H1 (cell line): Measurements from ENCODE around the gene RAB5A. TPM values are rescaled to one million over a fixed set of nuclear protein-coding genes. Genes with fewer than 3 reads are reported as not detected.

Source experiments
- CTCF ChIA-PET: fragments of 300-600 bp; sonication (Branson Sonifier 250); formaldehyde crosslinking; loops from one replicate; lab custom pipeline; 2021; ENCODE audit not compliant: partially characterized antibody; lab: Charles Lee
- POLR2A ChIA-PET: fragments of 300-600 bp; sonication (Branson Sonifier 250); formaldehyde crosslinking; loops from one replicate; lab custom pipeline; 2021; ENCODE audit warnings: inconsistent platforms; ENCODE audit not compliant: partially characterized antibody; lab: Charles Lee
- DNase-seq, 2 experiments: peaks; one replicate each; pipeline versions ENCODE4 v3.0.0 to v3.0.0-alpha.2; 2010 to 2022; ENCODE audit warnings: low spot score in 2 of 2, low read depth in 1 of 2, mixed read lengths in 1 of 2
- FAIRE-seq: peaks from 2 replicates; lab custom pipeline; 2011; peaks lifted over from hg19 to GRCh38; lab: Jason Lieb, UNC
- H2AFZ ChIP-seq: 2 replicates; pipeline ENCODE4 v1.8.1; 2012; ENCODE audit warnings: low read length, inconsistent platforms
- H2AK5ac ChIP-seq: 2 replicates; pipeline ENCODE4 v1.6.1; 2013; ENCODE audit warnings: low read depth, low read length
- H2BK120ac ChIP-seq: replicated peaks from 2 replicates; pipeline ENCODE3; 2013; ENCODE audit warnings: low read depth, low read length, inconsistent platforms
- H2BK12ac ChIP-seq: 2 replicates; pipeline ENCODE4 v1.6.1; 2013; ENCODE audit warnings: low read depth, low read length
- H2BK15ac ChIP-seq: 2 replicates; pipeline ENCODE4 v1.6.1; 2013; ENCODE audit warnings: low read length
- H2BK20ac ChIP-seq: 2 replicates; pipeline ENCODE4 v1.6.1; 2013; ENCODE audit warnings: low read length
- H2BK5ac ChIP-seq: 2 replicates; pipeline ENCODE4 v1.6.1; 2013; ENCODE audit warnings: low read depth, low read length
- H3K14ac ChIP-seq: 2 replicates; pipeline ENCODE4 v1.6.1; 2013; ENCODE audit warnings: inconsistent platforms; ENCODE audit not compliant: insufficient read length
- H3K18ac ChIP-seq: 2 replicates; pipeline ENCODE4 v1.6.1; 2013; ENCODE audit warnings: low read length; ENCODE audit errors: extremely low read depth
- H3K23ac ChIP-seq: 2 replicates; pipeline ENCODE4 v1.6.1; 2013; ENCODE audit warnings: inconsistent platforms; ENCODE audit not compliant: insufficient read length
- H3K23me2 ChIP-seq: 2 replicates; pipeline ENCODE4 v1.6.1; 2013; ENCODE audit warnings: low read depth, low read length
- H3K27ac ChIP-seq: 2 replicates; pipeline ENCODE4 v1.6.1; 2011; ENCODE audit warnings: low read depth, low read length, inconsistent platforms
- H3K27me3 ChIP-seq, 4 experiments: replicated peaks in 1 of 4; 1 replicate in 1 of 4; 2 replicates in 3 of 4; pipeline versions ENCODE4 v1.6.1 to v1.8.1; 2011 to 2013; ENCODE audit warnings: low read length in 3 of 4, mild to moderate bottlenecking in 3 of 4, inconsistent platforms in 2 of 4, mixed read lengths in 2 of 4, moderate library complexity in 1 of 4; ENCODE audit not compliant: control insufficient read depth in 3 of 4, insufficient read depth in 3 of 4; ENCODE audit errors: extremely low read depth in 1 of 4
- H3K36me3 ChIP-seq, 4 experiments: 2 replicates each; pipeline versions ENCODE4 v1.6.1 to v1.8.1; 2011 to 2013; ENCODE audit warnings: mild to moderate bottlenecking in 4 of 4, low read length in 3 of 4, moderate library complexity in 2 of 4, control low read depth in 1 of 4, inconsistent platforms in 1 of 4; ENCODE audit not compliant: insufficient read depth in 4 of 4, control insufficient read depth in 2 of 4
- H3K4ac ChIP-seq: replicated peaks from 2 replicates; pipeline ENCODE3; 2013; ENCODE audit warnings: low read length, low read depth, mixed read lengths, inconsistent platforms; ENCODE audit not compliant: insufficient read length
- H3K4me1 ChIP-seq, 4 experiments: replicated peaks in 1 of 4; 1 replicate in 1 of 4; 2 replicates in 3 of 4; pipeline versions ENCODE4 v1.6.1 to v1.8.1; 2011 to 2013; ENCODE audit warnings: low read length in 3 of 4, inconsistent platforms in 2 of 4, mixed read lengths in 1 of 4; ENCODE audit not compliant: insufficient read depth in 4 of 4, control insufficient read depth in 3 of 4
- H3K4me2 ChIP-seq, 2 experiments: 2 replicates each; pipeline versions ENCODE4 v1.6.1 to v1.8.1; 2011 to 2013; ENCODE audit warnings: low read depth in 2 of 2, low read length in 2 of 2, control low read depth in 1 of 2, inconsistent platforms in 1 of 2, mild to moderate bottlenecking in 1 of 2; ENCODE audit not compliant: insufficient read depth in 1 of 2
- H3K4me3 ChIP-seq, 4 experiments: fragments of 200-600, 300-600 bp in 1 of 4; sonication (generic), shearing (Covaris generic), sonication (Bioruptor Twin) in 1 of 4; 2 replicates each; pipeline versions ENCODE4 v1.5.1 to v1.8.1; 2011 to 2016; ENCODE audit warnings: low read length in 4 of 4, low read depth in 3 of 4, control low read depth in 2 of 4, inconsistent platforms in 2 of 4, mild to moderate bottlenecking in 2 of 4, mixed read lengths in 1 of 4, moderate library complexity in 1 of 4; ENCODE audit not compliant: insufficient read depth in 2 of 4; ENCODE audit errors: extremely low read depth in 1 of 4
- H3K56ac ChIP-seq: replicated peaks from 2 replicates; pipeline ENCODE3; 2013; ENCODE audit warnings: low read depth, mild to moderate bottlenecking, mixed read lengths, low read length, inconsistent platforms; ENCODE audit not compliant: insufficient read length
- H3K79me1 ChIP-seq: 2 replicates; pipeline ENCODE4 v1.6.1; 2013; ENCODE audit warnings: low read depth, low read length, control low read depth
- H3K79me2 ChIP-seq, 2 experiments: 2 replicates each; pipeline versions ENCODE4 v1.6.1 to v1.8.1; 2012 to 2013; ENCODE audit warnings: low read length in 2 of 2, mild to moderate bottlenecking in 2 of 2, inconsistent platforms in 1 of 2; ENCODE audit not compliant: insufficient read depth in 2 of 2, control insufficient read depth in 1 of 2
- H3K9ac ChIP-seq, 4 experiments: replicated peaks in 1 of 4; 1 replicate in 1 of 4; 2 replicates in 3 of 4; pipeline versions ENCODE4 v1.6.1 to v1.8.1; 2011 to 2013; ENCODE audit warnings: low read depth in 3 of 4, low read length in 3 of 4, control low read depth in 2 of 4, mild to moderate bottlenecking in 2 of 4, moderate library complexity in 2 of 4, inconsistent platforms in 1 of 4; ENCODE audit errors: extremely low read depth in 1 of 4
- H3K9me3 ChIP-seq, 2 experiments: 2 replicates each; pipeline versions ENCODE4 v1.6.1 to v1.8.1; 2012 to 2013; ENCODE audit warnings: mild to moderate bottlenecking in 2 of 2, moderate library complexity in 2 of 2, control low read depth in 1 of 2, inconsistent platforms in 1 of 2, low read depth in 1 of 2, low read length in 1 of 2, mixed read lengths in 1 of 2; ENCODE audit not compliant: insufficient read depth in 2 of 2
- H4K20me1 ChIP-seq, 2 experiments: replicated peaks in 1 of 2; 2 replicates each; pipeline versions ENCODE3 to v1.8.1; 2011 to 2013; ENCODE audit warnings: inconsistent platforms in 2 of 2, low read length in 2 of 2, mild to moderate bottlenecking in 1 of 2; ENCODE audit not compliant: insufficient read depth in 2 of 2, control insufficient read depth in 1 of 2
- H4K5ac ChIP-seq: 2 replicates; pipeline ENCODE4 v1.6.1; 2013; ENCODE audit warnings: low read length, low read depth, mixed read lengths, inconsistent platforms; ENCODE audit not compliant: insufficient read length
- H4K8ac ChIP-seq: 2 replicates; pipeline ENCODE4 v1.8.0; 2013; ENCODE audit warnings: mild to moderate bottlenecking, moderate library complexity, low read length, inconsistent platforms; ENCODE audit not compliant: insufficient read depth; ENCODE audit errors: extremely low read depth
- H4K91ac ChIP-seq: replicated peaks from 2 replicates; pipeline ENCODE3; 2013; ENCODE audit warnings: low read length, mixed read lengths, inconsistent platforms; ENCODE audit not compliant: insufficient read length
- CHD1 ChIP-seq: IDR thresholded peaks from 2 replicates; pipeline ENCODE4 v1.6.1; 2012; ENCODE audit warnings: low read depth, low read length, improper control_type of control experiment
- CHD2 ChIP-seq: IDR thresholded peaks from 2 replicates; pipeline ENCODE4 v1.6.1; 2012; ENCODE audit warnings: low read length, improper control_type of control experiment
- GTF2F1 ChIP-seq: IDR thresholded peaks from 2 replicates; pipeline ENCODE4 v1.6.1; 2012; ENCODE audit warnings: low read depth, low read length, improper control_type of control experiment, borderline replicate concordance
- KDM1A ChIP-seq: fragments of 200-600, 300-600 bp; sonication (generic); IDR thresholded peaks from 2 replicates; pipeline ENCODE4 v1.7.1; 2016; ENCODE audit warnings: mild to moderate bottlenecking, low read length, borderline replicate concordance
- MAFK ChIP-seq: IDR thresholded peaks from 2 replicates; pipeline ENCODE4 v1.6.1; 2012; ENCODE audit warnings: low read depth, mild to moderate bottlenecking, improper control_type of control experiment, low read length
- PHF8 ChIP-seq: fragments of 200-600 bp; sonication (generic); conservative IDR thresholded peaks from 2 replicates; pipeline ENCODE4 v1.7.1; 2012; ENCODE audit warnings: low read depth, mild to moderate bottlenecking, inconsistent platforms, low read length, moderate library complexity
- SAP30 ChIP-seq: fragments of 300-600 bp; sonication (generic); IDR thresholded peaks from 2 replicates; pipeline ENCODE4 v1.7.1; 2012; ENCODE audit warnings: low read length, moderate library complexity, mild to moderate bottlenecking, inconsistent platforms; ENCODE audit not compliant: insufficient read depth, insufficient replicate concordance
- TAF7 ChIP-seq: optimal IDR thresholded peaks from 2 replicates; pipeline ENCODE3; 2011; ENCODE audit warnings: low read depth, mild to moderate bottlenecking, inconsistent platforms, low read length, moderate library complexity, borderline replicate concordance
- WGBS, 2 experiments: shearing (Covaris generic) in 1 of 2; methylation state at CpG; one replicate each; pipeline versions ENCODE4 v1.1.6 to v1.1.7; 2013 to 2015; ENCODE audit warnings: low lambda C conversion rate in 2 of 2, mixed read lengths in 2 of 2, inconsistent platforms in 1 of 2, low coverage in 1 of 2, missing lambda C conversion rate in 1 of 2; ENCODE audit not compliant: insufficient replicate concordance in 2 of 2, insufficient coverage in 1 of 2, insufficient read length in 1 of 2; ENCODE audit errors: extremely low coverage in 1 of 2, missing lambda C conversion rate in 1 of 2; 5-methylcytosine and 5-hydroxymethylcytosine counted together
- polyA plus RNA-seq, 7 experiments: library from polyadenylated mRNA; depleted of rRNA in 3 of 7; stranded (reverse) in 5 of 7; unstranded in 2 of 7; fragments of >200 nt in 5 of 7; fragments of 200-250 nt in 2 of 7; gene quantifications; 1 replicate in 5 of 7; 2 replicates in 1 of 7; 4 replicates in 1 of 7; pipeline versions ENCODE4 v1.2.1 to v1.2.3, GENCODE V29; 2011 to 2013; ENCODE audit warnings: missing spikeins in 2 of 7, mixed read lengths in 2 of 7
- total RNA-seq: library from RNA; stranded (reverse); fragmentation: NEBNext Ultra II Directional; extraction: Animal tissue kit (Norgen Biotek cat#: 25700); gene quantifications from 2 replicates; pipeline ENCODE4 v1.2.1, GENCODE V29; 2021
- TF ChIP-seq, protein P1 (sequence below): IDR thresholded peaks from 2 replicates; pipeline ENCODE4 v1.6.1; 2012; ENCODE audit warnings: inconsistent platforms
- TF ChIP-seq, protein P2 (sequence below): IDR thresholded peaks from 2 replicates; pipeline ENCODE4 v1.6.1; 2012; ENCODE audit warnings: low read length, inconsistent platforms

RAB5A gene
- total and polyA plus RNA-seq, 2 of the 8 experiments (the other 6 are each of a cell fraction or from before 2014, with no cell fraction given) = 22.4 to 77.7 TPM

DNA sequence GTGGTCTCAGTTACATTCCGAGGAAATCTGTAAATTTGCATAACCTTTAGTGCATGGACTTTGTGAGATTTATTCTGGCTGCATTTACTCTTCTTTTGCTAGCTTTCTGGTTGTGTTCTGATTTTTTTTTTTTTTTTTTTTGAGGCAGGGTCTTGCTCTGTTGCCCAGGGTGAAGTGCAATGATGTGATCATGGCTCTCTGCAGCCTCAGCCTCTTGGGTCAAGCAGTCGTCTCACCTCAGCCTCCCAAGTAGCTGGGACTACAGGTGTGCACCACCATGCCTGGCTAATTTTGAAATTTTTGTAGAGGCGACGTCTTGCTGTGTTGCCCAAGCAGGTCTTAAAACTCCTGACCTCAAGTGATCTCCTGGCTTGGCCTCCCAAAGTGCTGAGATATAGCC is 12.6 kb downstream of the RAB5A start:
- H3K36me3 ChIP-seq = peaks cover 0 to 29% (median 5%) of the 10 kb centered on the region in 4 experiments; a peak in 2 of 8 replicates
- H4K5ac ChIP-seq = no peak overlapping the region
- H3K27me3 ChIP-seq = no peaks in the 10 kb centered on the region
- DNase-seq (no peak), FAIRE-seq (no peak)
- no peak overlapping the region for H2BK5ac ChIP-seq
- no peak overlapping the region for H3K27ac ChIP-seq
- peaks cover 4% of the 10 kb centered on the region for H3K79me1 ChIP-seq
- H2BK20ac ChIP-seq = no peak overlapping the region
- no peak overlapping the region for H4K91ac ChIP-seq
- no peak overlapping the region for H3K18ac ChIP-seq
- no peak overlapping the region for H2AK5ac ChIP-seq
- no peak overlapping the region for H2AFZ ChIP-seq
- CTCF ChIA-PET = no interaction called here
- no peaks in the 10 kb centered on the region for H3K23me2 ChIP-seq
- no peak overlapping the region for H3K14ac ChIP-seq
- H2BK12ac ChIP-seq = no peak overlapping the region
- no peaks in the 10 kb centered on the region for H3K9me3 ChIP-seq
- no peaks in the 10 kb centered on the region for H3K4me1 ChIP-seq
- no peak overlapping the region for H3K23ac ChIP-seq
- H3K4ac ChIP-seq = no peak overlapping the region
- POLR2A ChIA-PET = interaction anchor here (0.7 to 2.5 kb wide), 2 partner anchors 10 to 46 kb away, joined by 3 to 10 read pairs; no protein-coding TSS in a partner anchor
- peaks cover 7 to 10% of the 10 kb centered on the region in 2 experiments for H4K20me1 ChIP-seq
- no peak overlapping the region for H4K8ac ChIP-seq
- no peak overlapping the region for H3K9ac ChIP-seq
- H3K4me2 ChIP-seq = no peak overlapping the region
- peaks cover 6 to 100% of the 10 kb centered on the region in 2 experiments for H3K79me2 ChIP-seq
- H3K56ac ChIP-seq = no peak overlapping the region
- H2BK120ac ChIP-seq = no peak overlapping the region
- H2BK15ac ChIP-seq = no peak overlapping the region
- no peak overlapping the region for H3K4me3 ChIP-seq
- WGBS, 2 experiments = 75% methylated on average over 4 of the region's 4 CpGs; no CpG with 5 or more reads in 1 of the 2 experiments
- TF ChIP-seq, protein P1, sequence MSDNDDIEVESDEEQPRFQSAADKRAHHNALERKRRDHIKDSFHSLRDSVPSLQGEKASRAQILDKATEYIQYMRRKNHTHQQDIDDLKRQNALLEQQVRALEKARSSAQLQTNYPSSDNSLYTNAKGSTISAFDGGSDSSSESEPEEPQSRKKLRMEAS = no peak
- TF ChIP-seq, protein P2, sequence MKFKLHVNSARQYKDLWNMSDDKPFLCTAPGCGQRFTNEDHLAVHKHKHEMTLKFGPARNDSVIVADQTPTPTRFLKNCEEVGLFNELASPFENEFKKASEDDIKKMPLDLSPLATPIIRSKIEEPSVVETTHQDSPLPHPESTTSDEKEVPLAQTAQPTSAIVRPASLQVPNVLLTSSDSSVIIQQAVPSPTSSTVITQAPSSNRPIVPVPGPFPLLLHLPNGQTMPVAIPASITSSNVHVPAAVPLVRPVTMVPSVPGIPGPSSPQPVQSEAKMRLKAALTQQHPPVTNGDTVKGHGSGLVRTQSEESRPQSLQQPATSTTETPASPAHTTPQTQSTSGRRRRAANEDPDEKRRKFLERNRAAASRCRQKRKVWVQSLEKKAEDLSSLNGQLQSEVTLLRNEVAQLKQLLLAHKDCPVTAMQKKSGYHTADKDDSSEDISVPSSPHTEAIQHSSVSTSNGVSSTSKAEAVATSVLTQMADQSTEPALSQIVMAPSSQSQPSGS = no peak
- TF ChIP-seq CHD2 (no peak), SAP30 (no peak), CHD1 (no peak), TAF7 (no peak), GTF2F1 (no peak), PHF8 (no peak), MAFK (no peak), KDM1A (no peak)
